OCI-LY3 (cell line): ENCODE results near the gene HSF2BP.
"Not testable (repeated sequence)": the region's sequence is repeated elsewhere in the genome, so short reads cannot be mapped to it uniquely, and the experiment has no call there.

Experiments
- H2AFZ ChIP-seq: fragments of 200-600, 300-600 bp; shearing (Covaris generic); 2 replicates; pipeline ENCODE4 v1.6.0; 2014; ENCODE audit warnings: antibody characterized with exemption, low read depth, low read length
- H3K27ac ChIP-seq: fragments of 200-600, 300-600 bp; sonication (generic); 2 replicates; pipeline ENCODE4 v1.5.1; 2014; ENCODE audit warnings: mild to moderate bottlenecking, low read length, moderate library complexity, mixed read lengths
- H3K27me3 ChIP-seq: fragments of 200-600, 300-600 bp; sonication (generic); 2 replicates; pipeline ENCODE4 v1.6.1; 2014; ENCODE audit warnings: low read depth, low read length, mixed read lengths
- H3K36me3 ChIP-seq: fragments of 200-600, 300-600 bp; sonication (generic); replicated peaks from 2 replicates; pipeline ENCODE3; 2014; ENCODE audit warnings: low read depth, low read length, mixed read lengths
- H3K4me1 ChIP-seq: fragments of 300-600, 200-600 bp; sonication (generic); 2 replicates; pipeline ENCODE4 v1.6.1; 2014; ENCODE audit warnings: low read length, mixed read lengths
- H3K4me2 ChIP-seq: fragments of 200-600, 300-600 bp; sonication (generic); 2 replicates; pipeline ENCODE4 v1.6.1; 2014; ENCODE audit warnings: low read length, mixed read lengths
- H3K4me3 ChIP-seq: fragments of 300-600, 200-600 bp; sonication (generic); 2 replicates; pipeline ENCODE4 v1.5.1; 2014; ENCODE audit warnings: antibody characterized with exemption, mild to moderate bottlenecking, low read length, moderate library complexity
- H3K79me2 ChIP-seq: fragments of 300-600, 200-600 bp; shearing (Covaris generic); 2 replicates; pipeline ENCODE4 v1.6.1; 2014; ENCODE audit warnings: mild to moderate bottlenecking, low read length, mixed read lengths
- H3K9ac ChIP-seq: fragments of 300-600, 200-600 bp; shearing (Covaris generic); 2 replicates; pipeline ENCODE4 v1.6.0; 2014; ENCODE audit warnings: mild to moderate bottlenecking, low read length, moderate library complexity
- H3K9me3 ChIP-seq: fragments of 200-600, 300-600 bp; shearing (Covaris generic); 2 replicates; pipeline ENCODE4 v1.6.1; 2014; ENCODE audit warnings: low read length, mixed read lengths; ENCODE audit not compliant: insufficient read depth
- H4K20me1 ChIP-seq: fragments of 200-600, 300-600 bp; sonication (generic); 2 replicates; pipeline ENCODE4 v1.6.1; 2016; ENCODE audit warnings: low read length, mixed read lengths; ENCODE audit not compliant: insufficient read depth
- CTCF ChIP-seq: fragments of 200-600, 300-600 bp; sonication (generic); IDR thresholded peaks from 2 replicates; pipeline ENCODE4 v1.5.1; 2014; ENCODE audit warnings: antibody characterized with exemption, low read length, low read depth
- EZH2phosphoT487 ChIP-seq: fragments of 200-600 bp; shearing (Covaris generic); IDR thresholded peaks from 2 replicates; pipeline ENCODE4 v1.6.1; 2018; ENCODE audit warnings: antibody characterized with exemption, mixed run types, low read depth

HSF2BP gene

GRCh38 chr21:43653626-43654025 is 5.7 kb downstream of the HSF2BP start:
- Histone ChIP-seq H2AFZ (no peak overlapping the region), H3K9me3 (no peaks in the 10 kb centered on the region), H3K9ac (no peak overlapping the region), H3K27ac (no peak overlapping the region), H3K36me3 (no peaks in the 10 kb centered on the region), H3K79me2 (peaks cover 2% of the 10 kb centered on the region; the same call in 1 of the 2 replicates), H3K4me1 (0 out of 2 replicates have a peak, but pooled peaks cover under 1% of the 10 kb centered on the region), H4K20me1 (no peaks in the 10 kb centered on the region), H3K27me3 (no peaks in the 10 kb centered on the region), H3K4me3 (no peak overlapping the region), H3K4me2 (no peak overlapping the region)
- no peak for TF ChIP-seq CTCF
- TF ChIP-seq EZH2phosphoT487: no peak

GRCh38 chr21:43652616-43653015 is 6.7 kb downstream of the HSF2BP start:
- Histone ChIP-seq H3K36me3 (no peaks in the 10 kb centered on the region), H2AFZ (no peak overlapping the region), H4K20me1 (no peaks in the 10 kb centered on the region), H3K79me2 (no peaks in the 10 kb centered on the region), H3K9me3 (no peaks in the 10 kb centered on the region), H3K4me2 (no peak overlapping the region), H3K9ac (no peak overlapping the region), H3K27ac (no peak overlapping the region), H3K4me1 (no peaks in the 10 kb centered on the region), H3K4me3 (no peak overlapping the region), H3K27me3 (no peaks in the 10 kb centered on the region)
- TF ChIP-seq EZH2phosphoT487 (no peak), CTCF (no peak)

DNA sequence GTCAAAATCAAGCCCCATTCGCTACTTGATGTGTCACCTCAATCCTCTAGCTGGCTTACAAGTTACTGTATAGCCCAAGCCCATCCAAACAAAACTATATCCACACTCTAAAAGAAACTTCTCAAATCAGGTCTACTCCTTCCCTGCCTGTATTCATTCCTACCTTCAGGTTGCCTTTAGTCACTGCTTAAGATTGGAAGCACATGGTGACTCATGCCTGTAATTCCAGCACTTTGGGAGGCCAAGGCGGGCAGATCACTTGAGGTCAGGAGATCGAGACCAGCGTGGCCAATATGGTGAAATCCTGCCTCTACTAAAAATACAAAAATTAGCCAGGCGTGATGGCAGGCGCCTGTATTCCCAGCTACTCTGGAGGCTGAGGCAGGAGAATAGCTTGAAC is 7.4 kb downstream of the HSF2BP start:
- not testable (repeated sequence) for H3K4me3 ChIP-seq, H3K9ac ChIP-seq, H3K79me2 ChIP-seq, H3K4me2 ChIP-seq, H3K9me3 ChIP-seq, H3K4me1 ChIP-seq, H3K36me3 ChIP-seq, H4K20me1 ChIP-seq, H3K27ac ChIP-seq, H2AFZ ChIP-seq, H3K27me3 ChIP-seq

GRCh38 chr21:43648171-43648570 is 11.1 kb downstream of the HSF2BP start:
- H2AFZ ChIP-seq: no peak overlapping the region
- no peaks in the 10 kb centered on the region for H3K36me3 ChIP-seq
- H3K4me3 ChIP-seq: no peak overlapping the region
- no peaks in the 10 kb centered on the region for H4K20me1 ChIP-seq
- H3K4me2 ChIP-seq: no peak overlapping the region
- no peak overlapping the region for H3K27ac ChIP-seq
- no peak for TF ChIP-seq CTCF
- no peak for TF ChIP-seq EZH2phosphoT487
- peaks cover 17% of the 10 kb centered on the region for H3K4me1 ChIP-seq
- no peaks in the 10 kb centered on the region for H3K27me3 ChIP-seq
- H3K79me2 ChIP-seq: no peaks in the 10 kb centered on the region
- no peaks in the 10 kb centered on the region for H3K9me3 ChIP-seq
- no peak overlapping the region for H3K9ac ChIP-seq
